HL-60 (cell line): ENCODE measurements around the gene PAPPA.

Experiments
- DNase-seq, 2 experiments: peaks; one replicate each; pipeline ENCODE4 v3.0.0-alpha.2; 2010 to 2020; ENCODE audit warnings: low read depth in 1 of 2, low spot score in 1 of 2
- H3K27ac ChIP-seq: fragments of 250-450 bp; sonication (Bioruptor Pico); replicated peaks from 2 replicates; pipeline ENCODE4 v1.5.1; 2020; ENCODE audit warnings: mild to moderate bottlenecking, moderate library complexity
- H3K27me3 ChIP-seq: fragments of 250-450 bp; sonication (Bioruptor Pico); 2 replicates; pipeline ENCODE4 v1.5.1; 2021; ENCODE audit warnings: mild to moderate bottlenecking, moderate library complexity; ENCODE audit not compliant: insufficient read depth, poor library complexity, severe bottlenecking
- H3K4me3 ChIP-seq: replicated peaks from 2 replicates; pipeline ENCODE4 v1.5.1; 2011; ENCODE audit warnings: mild to moderate bottlenecking, control low read depth, low read length; ENCODE audit not compliant: insufficient read depth
- GABPA ChIP-seq: IDR thresholded peaks from 2 replicates; pipeline ENCODE4 v1.6.1; 2012; ENCODE audit warnings: low read depth
- POLR2AphosphoS5 ChIP-seq: IDR thresholded peaks from 2 replicates; pipeline ENCODE4 v1.6.1; 2012; ENCODE audit warnings: low read depth
- SPI1 ChIP-seq: IDR thresholded peaks from 2 replicates; pipeline ENCODE4 v1.6.1; 2012; ENCODE audit warnings: low read depth, mild to moderate bottlenecking, borderline replicate concordance
- TF ChIP-seq, protein P1 (sequence below): IDR thresholded peaks from 2 replicates; pipeline ENCODE4 v1.6.1; 2012; ENCODE audit warnings: low read depth; ENCODE audit not compliant: insufficient replicate concordance
- TF ChIP-seq, protein P2 (sequence below): IDR thresholded peaks from one replicate; pipeline ENCODE4 v1.5.1; 2011; ENCODE audit warnings: low read length, control low read depth, inconsistent platforms; ENCODE audit not compliant: insufficient read depth

PAPPA gene

DNA sequence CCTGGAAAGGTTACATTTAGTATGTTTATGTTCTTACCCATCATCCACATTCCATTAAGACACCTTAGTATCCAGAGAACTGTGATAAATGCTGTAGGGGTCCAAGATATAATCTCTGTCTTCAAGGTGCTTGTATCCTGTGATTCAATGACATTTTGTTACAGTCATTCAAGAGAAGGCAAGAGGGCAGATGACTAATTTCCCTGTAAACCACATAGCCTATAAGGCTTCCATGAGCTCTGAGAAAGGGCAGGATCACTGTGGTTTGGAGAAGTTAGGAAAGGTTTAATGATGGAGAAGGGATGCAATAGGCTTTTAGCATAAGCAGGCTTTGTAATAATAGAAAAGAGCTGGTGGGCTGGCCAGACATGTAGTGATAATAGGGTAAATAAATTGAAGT lies 40.0 kb downstream of the PAPPA start:
- H3K27me3 ChIP-seq: no peaks in the 10 kb centered on the region
- TF ChIP-seq, protein P1, sequence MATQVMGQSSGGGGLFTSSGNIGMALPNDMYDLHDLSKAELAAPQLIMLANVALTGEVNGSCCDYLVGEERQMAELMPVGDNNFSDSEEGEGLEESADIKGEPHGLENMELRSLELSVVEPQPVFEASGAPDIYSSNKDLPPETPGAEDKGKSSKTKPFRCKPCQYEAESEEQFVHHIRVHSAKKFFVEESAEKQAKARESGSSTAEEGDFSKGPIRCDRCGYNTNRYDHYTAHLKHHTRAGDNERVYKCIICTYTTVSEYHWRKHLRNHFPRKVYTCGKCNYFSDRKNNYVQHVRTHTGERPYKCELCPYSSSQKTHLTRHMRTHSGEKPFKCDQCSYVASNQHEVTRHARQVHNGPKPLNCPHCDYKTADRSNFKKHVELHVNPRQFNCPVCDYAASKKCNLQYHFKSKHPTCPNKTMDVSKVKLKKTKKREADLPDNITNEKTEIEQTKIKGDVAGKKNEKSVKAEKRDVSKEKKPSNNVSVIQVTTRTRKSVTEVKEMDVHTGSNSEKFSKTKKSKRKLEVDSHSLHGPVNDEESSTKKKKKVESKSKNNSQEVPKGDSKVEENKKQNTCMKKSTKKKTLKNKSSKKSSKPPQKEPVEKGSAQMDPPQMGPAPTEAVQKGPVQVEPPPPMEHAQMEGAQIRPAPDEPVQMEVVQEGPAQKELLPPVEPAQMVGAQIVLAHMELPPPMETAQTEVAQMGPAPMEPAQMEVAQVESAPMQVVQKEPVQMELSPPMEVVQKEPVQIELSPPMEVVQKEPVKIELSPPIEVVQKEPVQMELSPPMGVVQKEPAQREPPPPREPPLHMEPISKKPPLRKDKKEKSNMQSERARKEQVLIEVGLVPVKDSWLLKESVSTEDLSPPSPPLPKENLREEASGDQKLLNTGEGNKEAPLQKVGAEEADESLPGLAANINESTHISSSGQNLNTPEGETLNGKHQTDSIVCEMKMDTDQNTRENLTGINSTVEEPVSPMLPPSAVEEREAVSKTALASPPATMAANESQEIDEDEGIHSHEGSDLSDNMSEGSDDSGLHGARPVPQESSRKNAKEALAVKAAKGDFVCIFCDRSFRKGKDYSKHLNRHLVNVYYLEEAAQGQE: no peak
- no peak for TF ChIP-seq GABPA
- no peak for TF ChIP-seq POLR2AphosphoS5
- TF ChIP-seq SPI1: no peak
- TF ChIP-seq, protein P2, sequence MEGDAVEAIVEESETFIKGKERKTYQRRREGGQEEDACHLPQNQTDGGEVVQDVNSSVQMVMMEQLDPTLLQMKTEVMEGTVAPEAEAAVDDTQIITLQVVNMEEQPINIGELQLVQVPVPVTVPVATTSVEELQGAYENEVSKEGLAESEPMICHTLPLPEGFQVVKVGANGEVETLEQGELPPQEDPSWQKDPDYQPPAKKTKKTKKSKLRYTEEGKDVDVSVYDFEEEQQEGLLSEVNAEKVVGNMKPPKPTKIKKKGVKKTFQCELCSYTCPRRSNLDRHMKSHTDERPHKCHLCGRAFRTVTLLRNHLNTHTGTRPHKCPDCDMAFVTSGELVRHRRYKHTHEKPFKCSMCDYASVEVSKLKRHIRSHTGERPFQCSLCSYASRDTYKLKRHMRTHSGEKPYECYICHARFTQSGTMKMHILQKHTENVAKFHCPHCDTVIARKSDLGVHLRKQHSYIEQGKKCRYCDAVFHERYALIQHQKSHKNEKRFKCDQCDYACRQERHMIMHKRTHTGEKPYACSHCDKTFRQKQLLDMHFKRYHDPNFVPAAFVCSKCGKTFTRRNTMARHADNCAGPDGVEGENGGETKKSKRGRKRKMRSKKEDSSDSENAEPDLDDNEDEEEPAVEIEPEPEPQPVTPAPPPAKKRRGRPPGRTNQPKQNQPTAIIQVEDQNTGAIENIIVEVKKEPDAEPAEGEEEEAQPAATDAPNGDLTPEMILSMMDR: no peak
- no peak overlapping the region for H3K27ac ChIP-seq
- no peak overlapping the region for H3K4me3 ChIP-seq
- DNase-seq: no peak

DNA sequence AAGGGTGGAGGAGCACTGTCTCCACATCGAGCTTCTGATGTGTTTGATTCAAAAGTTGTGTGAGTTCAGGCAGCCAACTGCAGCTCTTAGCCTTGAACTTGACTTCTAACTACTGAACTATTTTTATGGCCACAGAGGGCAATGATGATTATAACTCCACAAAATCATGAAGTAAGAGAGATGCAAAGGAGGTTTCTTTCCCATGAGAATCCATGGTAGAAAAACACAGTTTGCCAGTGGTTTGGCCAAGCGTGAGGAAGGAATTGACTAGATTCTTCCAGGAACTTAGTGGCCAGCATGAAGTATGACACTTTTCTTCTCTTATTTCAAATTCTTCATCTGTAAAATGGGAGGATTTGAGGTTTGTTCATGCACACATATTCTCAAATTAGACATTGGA lies 43.2 kb downstream of the PAPPA start:
- no peak overlapping the region for H3K27ac ChIP-seq
- H3K4me3 ChIP-seq: no peak overlapping the region
- no peaks in the 10 kb centered on the region for H3K27me3 ChIP-seq
- DNase-seq: no peak
- no peak for TF ChIP-seq SPI1
- no peak for TF ChIP-seq POLR2AphosphoS5

DNA sequence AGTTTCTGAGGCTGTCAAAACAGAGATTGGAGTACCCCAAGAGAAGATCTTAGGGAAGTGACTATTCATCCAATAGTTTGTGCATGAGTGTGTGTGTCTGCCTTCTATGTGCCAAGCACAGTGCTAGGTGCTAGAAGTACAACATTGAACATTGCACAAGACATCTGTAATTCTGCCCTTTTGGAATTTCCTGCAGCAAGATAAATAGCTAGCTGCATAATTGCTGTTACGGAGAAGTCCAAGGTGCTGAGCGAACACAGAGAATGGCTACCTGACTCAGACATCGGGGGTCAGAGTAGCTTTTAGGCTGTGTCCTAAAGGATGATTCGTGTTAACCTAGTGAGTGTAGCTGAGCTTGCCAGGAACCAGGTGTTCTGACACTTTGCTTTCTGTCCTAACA lies 44.8 kb downstream of the PAPPA start:
- no peak overlapping the region for H3K27ac ChIP-seq
- DNase-seq: no peak
- H3K4me3 ChIP-seq: no peak overlapping the region
- TF ChIP-seq, protein P1: no peak
- TF ChIP-seq SPI1 (no peak), GABPA (no peak), POLR2AphosphoS5 (no peak)
- TF ChIP-seq, protein P2: no peak
- no peaks in the 10 kb centered on the region for H3K27me3 ChIP-seq

DNA sequence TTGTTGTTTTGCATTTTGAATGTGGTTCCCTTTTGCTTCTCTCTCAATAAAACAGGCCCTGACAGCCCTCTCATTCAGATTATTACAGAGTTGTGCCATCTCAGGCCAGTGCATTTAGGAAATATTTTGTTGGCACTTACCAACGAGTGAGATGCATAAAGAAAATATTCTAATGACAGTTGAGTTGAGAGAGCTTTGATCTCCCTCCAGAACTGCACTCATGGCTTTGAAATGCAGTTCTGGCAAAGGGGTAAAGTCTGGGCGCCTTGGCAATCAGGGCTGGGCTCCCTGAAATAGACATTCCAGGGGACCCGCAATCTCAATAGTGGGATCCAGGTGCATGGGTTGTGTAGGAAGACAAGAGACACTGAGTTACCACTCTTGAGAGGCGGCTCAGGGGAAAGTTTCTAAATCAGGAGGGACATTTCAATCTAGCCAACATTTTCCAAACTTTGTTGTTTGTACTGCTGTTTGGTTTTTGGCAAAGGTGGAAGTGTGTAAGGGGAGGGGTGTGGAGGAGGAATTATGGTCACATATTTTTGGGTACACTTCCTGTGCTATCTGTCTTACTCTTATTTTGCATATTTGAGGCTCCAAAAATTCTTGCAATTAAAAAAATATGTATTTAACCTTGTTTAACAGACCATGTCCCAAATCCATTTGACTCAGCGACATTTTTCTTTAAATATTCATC lies 48.8 kb downstream of the PAPPA start:
- TF ChIP-seq POLR2AphosphoS5 (no peak), SPI1 (no peak), GABPA (no peak)
- TF ChIP-seq, protein P1: no peak
- TF ChIP-seq, protein P2: no peak
- Histone ChIP-seq H3K27ac (no peak overlapping the region), H3K27me3 (no peaks in the 10 kb centered on the region), H3K4me3 (no peak overlapping the region)
- no peak for DNase-seq
